H9 (cell line): ENCODE data around the gene CDHR2. TPM values are rescaled to one million over a fixed set of nuclear protein-coding genes. Genes with fewer than 3 reads are reported as not detected.

Experiments
- DNase-seq: peaks from one replicate; pipeline ENCODE4 v3.0.0-alpha.2; 2017
- H2AFZ ChIP-seq: one replicate; pipeline ENCODE4 v1.6.1; 2013; ENCODE audit warnings: mild to moderate bottlenecking, low read length, control low read depth, moderate library complexity
- H2AK5ac ChIP-seq: 2 replicates; pipeline ENCODE4 v1.6.1; 2013; ENCODE audit warnings: low read length, control low read depth, mixed read lengths; ENCODE audit not compliant: insufficient read length
- H2BK120ac ChIP-seq: one replicate; pipeline ENCODE4 v1.6.1; 2013; ENCODE audit warnings: low read depth, mild to moderate bottlenecking, low read length, control low read depth, inconsistent platforms; ENCODE audit not compliant: poor library complexity, severe bottlenecking
- H2BK12ac ChIP-seq: 2 replicates; pipeline ENCODE4 v1.6.1; 2013; ENCODE audit warnings: low read length, control low read depth, mixed read lengths, low read depth; ENCODE audit not compliant: insufficient read length
- H2BK15ac ChIP-seq: 2 replicates; pipeline ENCODE4 v1.6.1; 2013; ENCODE audit warnings: low read depth, low read length, control low read depth
- H2BK20ac ChIP-seq: one replicate; pipeline ENCODE4 v1.6.1; 2013; ENCODE audit warnings: low read depth, mild to moderate bottlenecking, low read length, control low read depth, inconsistent platforms; ENCODE audit not compliant: poor library complexity, severe bottlenecking
- H2BK5ac ChIP-seq: 2 replicates; pipeline ENCODE4 v1.6.1; 2013; ENCODE audit warnings: low read length, control low read depth, mixed read lengths; ENCODE audit not compliant: insufficient read length
- H3K14ac ChIP-seq: 2 replicates; pipeline ENCODE4 v1.6.1; 2013; ENCODE audit warnings: low read length, control low read depth; ENCODE audit not compliant: insufficient read depth
- H3K18ac ChIP-seq: 2 replicates; pipeline ENCODE4 v1.6.1; 2013; ENCODE audit warnings: low read depth, mild to moderate bottlenecking, mixed read lengths, low read length, control low read depth; ENCODE audit not compliant: insufficient read length
- H3K23ac ChIP-seq: 2 replicates; pipeline ENCODE4 v1.6.1; 2013; ENCODE audit warnings: low read length, control low read depth, mixed read lengths, low read depth; ENCODE audit not compliant: insufficient read length
- H3K23me2 ChIP-seq: 2 replicates; pipeline ENCODE4 v1.6.1; 2013; ENCODE audit warnings: low read depth, mild to moderate bottlenecking, mixed read lengths, low read length, control low read depth; ENCODE audit not compliant: insufficient read length, poor library complexity, severe bottlenecking
- H3K27ac ChIP-seq: 2 replicates; pipeline ENCODE4 v1.5.1; 2013; ENCODE audit warnings: low read length, control low read depth, mixed read lengths, low read depth; ENCODE audit not compliant: insufficient read length
- H3K27me3 ChIP-seq: 2 replicates; pipeline ENCODE4 v1.6.1; 2013; ENCODE audit warnings: low read length, control low read depth, inconsistent platforms; ENCODE audit not compliant: insufficient read depth
- H3K4ac ChIP-seq: 2 replicates; pipeline ENCODE4 v1.6.1; 2013; ENCODE audit warnings: low read depth, mild to moderate bottlenecking, control low read depth, inconsistent platforms, low read length, moderate library complexity
- H3K4me1 ChIP-seq: 2 replicates; pipeline ENCODE4 v1.6.1; 2013; ENCODE audit warnings: low read length, control low read depth, inconsistent platforms; ENCODE audit not compliant: insufficient read depth
- H3K4me2 ChIP-seq: 2 replicates; pipeline ENCODE4 v1.6.1; 2013; ENCODE audit warnings: low read length, control low read depth, mixed read lengths; ENCODE audit not compliant: insufficient read length, insufficient read depth
- H3K56ac ChIP-seq: 2 replicates; pipeline ENCODE4 v1.6.1; 2013; ENCODE audit warnings: low read depth, mild to moderate bottlenecking, mixed read lengths, low read length, control low read depth; ENCODE audit not compliant: insufficient read length
- H3K79me1 ChIP-seq: 2 replicates; pipeline ENCODE4 v1.6.1; 2013; ENCODE audit warnings: low read depth, mild to moderate bottlenecking, moderate library complexity, low read length, control low read depth, inconsistent platforms; ENCODE audit not compliant: insufficient read depth, poor library complexity, severe bottlenecking
- H3K79me2 ChIP-seq: 2 replicates; pipeline ENCODE4 v1.6.1; 2013; ENCODE audit warnings: low read length, control low read depth, inconsistent platforms; ENCODE audit not compliant: insufficient read depth
- H3K9ac ChIP-seq: 2 replicates; pipeline ENCODE4 v1.6.1; 2013; ENCODE audit warnings: low read length, control low read depth, mixed read lengths; ENCODE audit not compliant: insufficient read length; ENCODE audit errors: extremely low read depth
- H3K9me3 ChIP-seq: one replicate; pipeline ENCODE4 v1.6.1; 2013; ENCODE audit warnings: low read depth, low read length, inconsistent platforms; ENCODE audit not compliant: control insufficient read depth
- H3T11ph ChIP-seq: one replicate; pipeline ENCODE4 v1.6.1; 2013; ENCODE audit warnings: mild to moderate bottlenecking, low read length, control low read depth, inconsistent platforms
- H4K20me1 ChIP-seq: one replicate; pipeline ENCODE4 v1.6.1; 2013; ENCODE audit not compliant: control insufficient read depth, insufficient read length, insufficient read depth
- H4K5ac ChIP-seq: 2 replicates; pipeline ENCODE4 v1.6.1; 2013; ENCODE audit warnings: low read depth, mild to moderate bottlenecking, mixed read lengths, low read length, control low read depth; ENCODE audit not compliant: insufficient read length
- H4K8ac ChIP-seq: replicated peaks from 2 replicates; pipeline ENCODE4 v1.6.1; 2013; ENCODE audit warnings: low read length, control low read depth, mixed read lengths, low read depth; ENCODE audit not compliant: insufficient read length
- H4K91ac ChIP-seq: 2 replicates; pipeline ENCODE4 v1.6.1; 2013; ENCODE audit warnings: low read depth, mild to moderate bottlenecking, moderate library complexity, mixed read lengths, low read length, control low read depth; ENCODE audit not compliant: insufficient read length
- H3K27ac Mint-ChIP-seq, 3 experiments: 2 replicates in 2 of 3; 3 replicates in 1 of 3; pipeline ENCODE4 v1.8.0; 2020 to 2021; ENCODE audit warnings: mixed read lengths in 3 of 3, mild to moderate bottlenecking in 1 of 3, moderate library complexity in 1 of 3
- H3K27me3 Mint-ChIP-seq: 2 replicates; pipeline ENCODE4 v1.8.0; 2021; ENCODE audit warnings: low read depth, mild to moderate bottlenecking, moderate library complexity, mixed read lengths
- H3K36me3 Mint-ChIP-seq, 3 experiments: 2 replicates in 2 of 3; 3 replicates in 1 of 3; pipeline ENCODE4 v1.8.0; 2020 to 2021; ENCODE audit warnings: low read depth in 3 of 3, mixed read lengths in 3 of 3; ENCODE audit not compliant: insufficient read depth in 1 of 3
- H3K4me1 Mint-ChIP-seq, 2 experiments: 2 replicates each; pipeline ENCODE4 v1.8.0; 2020; ENCODE audit warnings: mixed read lengths in 2 of 2
- H3K4me3 Mint-ChIP-seq, 2 experiments: 2 replicates in 1 of 2; 3 replicates in 1 of 2; pipeline ENCODE4 v1.8.0; 2020 to 2021; ENCODE audit warnings: mild to moderate bottlenecking in 2 of 2, mixed read lengths in 2 of 2, moderate library complexity in 1 of 2
- H3K9me3 Mint-ChIP-seq, 2 experiments: 2 replicates in 1 of 2; 3 replicates in 1 of 2; pipeline ENCODE4 v1.8.0; 2020; ENCODE audit warnings: mild to moderate bottlenecking in 2 of 2, mixed read lengths in 2 of 2, moderate library complexity in 1 of 2
- CTCF ChIP-seq: fragments of 200-600 bp; sonication (generic); conservative IDR thresholded peaks from 3 replicates; pipeline ENCODE4 v1.8.0; 2021; ENCODE audit warnings: antibody characterized with exemption, mild to moderate bottlenecking
- WGBS: extraction: QIAGEN DNeasy Blood & Tissue Kit; methylation state at CpG from one replicate; pipeline ENCODE4 v1.1.7; 2013; ENCODE audit warnings: missing lambda C conversion rate, low lambda C conversion rate, mixed read lengths; ENCODE audit not compliant: insufficient read length; ENCODE audit errors: extremely low coverage; 5-methylcytosine and 5-hydroxymethylcytosine counted together
- total RNA-seq: library from RNA; stranded (reverse); gene quantifications from 2 replicates; pipeline ENCODE4 v1.2.1, GENCODE V29; 2021

The CDHR2 gene
- total RNA-seq, 1 experiment from 2014 or later = 0.90 TPM

GRCh38 chr5:176527246-176528222 lies 21.6 kb upstream of the CDHR2 start:
- Histone ChIP-seq H4K8ac (no peak overlapping the region), H3K14ac (no peak overlapping the region), H2BK20ac (no peak overlapping the region), H3K4me2 (no peak overlapping the region), H2BK5ac (no peak overlapping the region), H3K79me1 (no peaks in the 10 kb centered on the region), H3K18ac (no peak overlapping the region), H3K9me3 (no peaks in the 10 kb centered on the region), H3K27me3 (no peaks in the 10 kb centered on the region), H3K27ac (no peak overlapping the region), H3K56ac (no peak overlapping the region), H2AFZ (no peak overlapping the region), H2BK12ac (no peak overlapping the region), H3T11ph (no peak overlapping the region), H3K23ac (no peak overlapping the region), H2BK15ac (no peak overlapping the region), H4K5ac (no peak overlapping the region), H3K23me2 (no peaks in the 10 kb centered on the region), H3K4me1 (no peaks in the 10 kb centered on the region), H4K91ac (no peak overlapping the region), H3K79me2 (no peaks in the 10 kb centered on the region), H3K9ac (no peak overlapping the region), H4K20me1 (no peaks in the 10 kb centered on the region), H3K4ac (no peak overlapping the region), H2BK120ac (no peak overlapping the region), H2AK5ac (no peak overlapping the region)
- peaks cover 17 to 51% (median 45%) of the 10 kb centered on the region in 3 experiments; a peak in 6 of 7 replicates for H3K36me3 Mint-ChIP-seq
- peak overlapping the region in 1 of 3 experiments; percentile 63; a peak in 1 of 7 replicates for H3K27ac Mint-ChIP-seq
- no peak overlapping the region for H3K4me3 Mint-ChIP-seq
- no peak for DNase-seq
- 100% methylated on average over 2 of the region's 34 CpGs for whole genome bisulfite sequencing
- no peaks in the 10 kb centered on the region for H3K4me1 Mint-ChIP-seq
- H3K27me3 Mint-ChIP-seq = no peaks in the 10 kb centered on the region
- no peaks in the 10 kb centered on the region for H3K9me3 Mint-ChIP-seq
- no peak for TF ChIP-seq CTCF
